GM10266 (cell line): ENCODE measurements around the gene TCERG1L.

ENCODE experiments used
- DNase-seq: peaks from one replicate; pipeline ENCODE4 v3.0.0; 2012; ENCODE audit errors: extremely low spot score
- CTCF ChIP-seq: IDR thresholded peaks from 2 replicates; pipeline ENCODE4 v1.5.1; 2012; ENCODE audit warnings: mild to moderate bottlenecking, low read depth; ENCODE audit not compliant: control insufficient read depth, insufficient read depth; ENCODE audit errors: missing control alignments

TCERG1L gene

GRCh38 chr10:131279516-131279915, 32.0 kb downstream of the TCERG1L start:
- no peak for DNase-seq
- TF ChIP-seq CTCF, result no peak

- DNase-seq, result no peak
- TF ChIP-seq CTCF, result no peak
Measured at GRCh38 chr10:131277969-131278368, 33.6 kb downstream of the TCERG1L start.

DNA sequence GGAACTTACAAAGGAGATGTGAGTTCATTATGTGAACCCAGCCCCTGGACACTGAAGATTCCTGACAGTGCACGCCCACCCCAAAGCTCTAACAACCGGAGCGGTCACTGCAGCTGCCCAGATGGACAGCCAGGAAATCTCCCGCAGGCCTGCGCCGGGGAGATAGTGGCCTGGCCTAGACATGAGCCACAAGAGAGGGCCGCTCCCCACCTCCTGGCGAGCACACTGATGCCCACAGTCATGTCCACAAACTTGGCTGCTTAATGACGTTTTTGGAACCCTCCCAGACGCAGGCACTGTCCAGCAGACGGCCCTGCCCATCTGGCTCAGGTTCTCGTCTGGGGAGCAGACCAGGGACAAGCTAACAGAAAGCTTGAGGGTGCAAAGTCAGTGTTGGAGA, 34.2 kb downstream of the TCERG1L start:
- no peak for TF ChIP-seq CTCF
- no peak for DNase-seq

DNA sequence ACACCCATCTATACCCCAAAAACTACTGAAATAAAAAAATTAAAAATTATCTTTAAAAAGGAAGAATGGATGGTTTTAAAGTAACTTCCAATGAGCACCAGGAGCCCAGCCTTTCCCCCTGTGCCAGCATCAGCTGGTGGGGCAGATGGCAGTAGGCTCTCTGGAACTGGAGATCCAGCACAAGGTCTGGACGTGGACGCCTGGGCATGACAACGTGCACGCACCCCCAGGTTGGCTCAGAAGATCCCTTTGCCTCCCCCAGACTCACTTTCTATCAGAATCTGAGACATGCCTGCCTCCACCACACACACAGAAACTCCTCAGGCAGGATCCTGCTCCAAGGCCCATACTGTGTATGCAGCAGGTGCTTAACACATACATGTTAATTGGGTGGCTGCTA, 35.8 kb downstream of the TCERG1L start:
- DNase-seq, result no peak
- TF ChIP-seq CTCF, result no peak

- no peak for DNase-seq
- no peak for TF ChIP-seq CTCF
Measured at GRCh38 chr10:131274883-131275282, 36.6 kb downstream of the TCERG1L start.

DNA sequence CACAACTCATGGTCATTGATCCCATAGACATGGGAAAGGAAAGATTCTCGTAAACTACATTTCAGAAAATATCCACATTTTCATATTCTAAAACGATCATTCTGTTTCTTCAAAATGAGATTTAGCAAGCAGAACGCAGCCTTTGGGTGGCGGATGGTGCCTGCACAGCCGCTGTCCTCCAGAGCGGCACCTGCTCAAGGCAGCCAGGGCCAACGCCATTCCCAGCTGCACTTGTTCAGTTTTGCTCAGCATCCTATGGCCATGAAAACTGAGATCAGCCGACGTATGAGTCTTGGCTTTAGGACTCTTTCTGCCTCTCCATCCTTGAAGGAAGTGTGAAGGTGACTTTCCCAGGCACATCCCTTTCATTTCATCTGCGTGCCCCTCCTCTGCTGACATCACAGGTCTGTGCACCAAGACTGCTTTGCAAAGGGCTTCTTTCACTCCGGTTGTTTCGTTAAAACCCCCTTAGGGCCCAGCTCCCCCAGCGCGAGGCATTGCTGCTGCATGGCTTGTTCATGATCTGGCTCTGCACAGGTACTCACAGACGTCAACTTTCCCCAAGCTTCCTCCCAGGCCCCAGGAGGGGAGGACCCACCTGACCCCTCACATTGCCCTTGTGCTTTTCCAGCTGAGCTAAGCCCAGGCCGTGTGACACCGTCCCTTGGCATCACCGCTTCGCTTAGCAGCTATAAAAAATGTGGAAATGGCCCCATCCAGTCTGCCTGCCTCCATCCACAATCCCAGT, 37.2 kb downstream of the TCERG1L start:
- no peak for TF ChIP-seq CTCF
- DNase-seq, result no peak

GRCh38 chr10:131273476-131273875, 38.0 kb downstream of the TCERG1L start:
- no peak for TF ChIP-seq CTCF
- no peak for DNase-seq
